Thoracic aorta (tissue), 2 donors: ENCODE results near the gene NECTIN2. TPM values are rescaled to one million over a fixed set of nuclear protein-coding genes. Genes with fewer than 3 reads are reported as not detected.
A peak's percentile ranks its signal among the peaks of the same experiment; 100 is the strongest.
"Not testable (repeated sequence)": the region's sequence is repeated elsewhere in the genome, so short reads cannot be mapped to it uniquely, and the experiment has no call there.

Experiments used
- ATAC-seq: fragments of 150-250 bp; one replicate; pipeline ENCODE4 v1.8.0; 2017; ENCODE audit warnings: low read depth; ENCODE audit not compliant: insufficient number of reproducible peaks, low FRiP score
- DNase-seq: peaks from one replicate; pipeline ENCODE4 v3.0.0-alpha.2; 2020; ENCODE audit warnings: low spot score
- H3K27ac ChIP-seq, 2 donors: fragments of 200-600 bp; sonication (generic); 1 replicate in 1 of 2; 2 replicates in 1 of 2; pipeline ENCODE4 v1.5.1; 2016; ENCODE audit warnings: mild to moderate bottlenecking in 2 of 2, moderate library complexity in 2 of 2
- H3K27me3 ChIP-seq: fragments of 200-600 bp; sonication (generic); replicated peaks from 2 replicates; pipeline ENCODE4 v1.6.0; 2016; ENCODE audit warnings: mild to moderate bottlenecking; ENCODE audit not compliant: insufficient read depth
- H3K36me3 ChIP-seq: fragments of 200-600 bp; sonication (generic); one replicate; pipeline ENCODE4 v1.5.1; 2016
- H3K4me1 ChIP-seq, 2 donors: fragments of 200-600 bp; sonication (generic); 1 replicate in 1 of 2; 2 replicates in 1 of 2; pipeline versions ENCODE4 v1.5.1 to v1.6.0; 2016; ENCODE audit warnings: low read depth in 2 of 2, mild to moderate bottlenecking in 1 of 2; ENCODE audit not compliant: control insufficient read depth in 1 of 2
- H3K4me3 ChIP-seq: fragments of 200-600 bp; sonication (generic); 2 replicates; pipeline ENCODE4 v1.5.1; 2016; ENCODE audit warnings: mild to moderate bottlenecking
- H3K9me3 ChIP-seq: fragments of 200-600 bp; sonication (generic); 2 replicates; pipeline ENCODE4 v1.5.1; 2016
- total RNA-seq, 2 donors: library from RNA; depleted of rRNA; stranded (reverse); fragments of >200 nt; gene quantifications; one replicate each; pipeline versions ENCODE4 v1.1.0 to v1.2.3, GENCODE V29; 2016
- TF ChIP-seq, protein P1 (sequence below): fragments of 200-600 bp; sonication (generic); IDR thresholded peaks from one replicate; pipeline ENCODE4 v1.5.1; 2019; ENCODE audit warnings: antibody characterized with exemption

The NECTIN2 gene
- total RNA-seq, 2 donors from 2014 or later = 61.7 to 84.3 TPM

DNA sequence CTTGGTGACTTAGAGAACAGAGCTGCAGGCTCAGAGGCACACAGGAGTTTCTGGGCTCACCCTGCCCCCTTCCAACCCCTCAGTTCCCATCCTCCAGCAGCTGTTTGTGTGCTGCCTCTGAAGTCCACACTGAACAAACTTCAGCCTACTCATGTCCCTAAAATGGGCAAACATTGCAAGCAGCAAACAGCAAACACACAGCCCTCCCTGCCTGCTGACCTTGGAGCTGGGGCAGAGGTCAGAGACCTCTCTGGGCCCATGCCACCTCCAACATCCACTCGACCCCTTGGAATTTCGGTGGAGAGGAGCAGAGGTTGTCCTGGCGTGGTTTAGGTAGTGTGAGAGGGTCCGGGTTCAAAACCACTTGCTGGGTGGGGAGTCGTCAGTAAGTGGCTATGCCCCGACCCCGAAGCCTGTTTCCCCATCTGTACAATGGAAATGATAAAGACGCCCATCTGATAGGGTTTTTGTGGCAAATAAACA, 78.2 kb downstream of the NECTIN2 start:
- no peak for ATAC-seq
- no peaks in the 10 kb centered on the region for H3K9me3 ChIP-seq
- no peaks in the 10 kb centered on the region for H3K27me3 ChIP-seq
- peaks cover 0 to 6% of the 10 kb centered on the region in 2 donors for H3K4me1 ChIP-seq
- H3K27ac ChIP-seq = no peak overlapping the region
- no peak for DNase-seq
- TF ChIP-seq, protein P1, sequence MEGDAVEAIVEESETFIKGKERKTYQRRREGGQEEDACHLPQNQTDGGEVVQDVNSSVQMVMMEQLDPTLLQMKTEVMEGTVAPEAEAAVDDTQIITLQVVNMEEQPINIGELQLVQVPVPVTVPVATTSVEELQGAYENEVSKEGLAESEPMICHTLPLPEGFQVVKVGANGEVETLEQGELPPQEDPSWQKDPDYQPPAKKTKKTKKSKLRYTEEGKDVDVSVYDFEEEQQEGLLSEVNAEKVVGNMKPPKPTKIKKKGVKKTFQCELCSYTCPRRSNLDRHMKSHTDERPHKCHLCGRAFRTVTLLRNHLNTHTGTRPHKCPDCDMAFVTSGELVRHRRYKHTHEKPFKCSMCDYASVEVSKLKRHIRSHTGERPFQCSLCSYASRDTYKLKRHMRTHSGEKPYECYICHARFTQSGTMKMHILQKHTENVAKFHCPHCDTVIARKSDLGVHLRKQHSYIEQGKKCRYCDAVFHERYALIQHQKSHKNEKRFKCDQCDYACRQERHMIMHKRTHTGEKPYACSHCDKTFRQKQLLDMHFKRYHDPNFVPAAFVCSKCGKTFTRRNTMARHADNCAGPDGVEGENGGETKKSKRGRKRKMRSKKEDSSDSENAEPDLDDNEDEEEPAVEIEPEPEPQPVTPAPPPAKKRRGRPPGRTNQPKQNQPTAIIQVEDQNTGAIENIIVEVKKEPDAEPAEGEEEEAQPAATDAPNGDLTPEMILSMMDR = no peak
- H3K36me3 ChIP-seq = no peaks in the 10 kb centered on the region
- no peak overlapping the region for H3K4me3 ChIP-seq

DNA sequence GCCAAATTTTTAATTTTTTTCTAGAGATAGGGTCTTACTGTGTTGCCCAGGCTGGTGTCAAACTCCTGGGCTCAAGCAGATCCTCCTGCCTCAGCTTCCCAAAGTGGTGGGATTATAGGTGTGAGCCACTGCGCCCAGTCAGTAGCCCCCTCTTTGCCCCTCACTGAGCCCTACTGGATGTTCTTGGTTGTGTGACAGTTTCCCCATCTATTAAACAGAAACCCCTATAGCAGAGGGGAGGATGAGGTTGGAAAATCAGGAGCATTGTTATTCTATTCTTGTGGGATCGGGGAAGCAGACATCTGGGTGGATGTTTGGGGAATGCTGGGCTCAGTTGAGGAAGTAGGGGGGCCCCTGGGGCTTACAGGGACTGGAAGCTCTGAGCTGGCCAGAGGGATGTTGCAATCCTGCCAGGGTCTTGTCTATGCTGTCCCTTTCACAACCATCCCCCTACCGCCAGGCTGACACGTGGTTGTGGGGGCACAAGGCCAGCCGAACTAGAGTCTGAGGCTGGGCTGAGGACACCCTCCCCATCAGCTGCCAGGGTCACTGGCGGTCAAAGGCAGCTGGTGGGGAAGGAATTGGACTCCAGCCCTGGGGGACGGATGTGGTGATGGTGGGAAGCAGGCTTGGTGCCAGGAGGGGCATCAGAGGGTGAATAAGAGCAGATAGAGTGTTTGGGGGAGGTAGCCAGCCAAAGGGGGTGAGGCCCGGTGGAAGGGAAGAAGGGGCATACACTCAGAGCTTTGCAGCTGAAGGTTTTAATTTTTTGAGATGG, 79.2 kb downstream of the NECTIN2 start:
- Histone ChIP-seq H3K9me3 (no peaks in the 10 kb centered on the region), H3K27ac (no peak overlapping the region)

DNA sequence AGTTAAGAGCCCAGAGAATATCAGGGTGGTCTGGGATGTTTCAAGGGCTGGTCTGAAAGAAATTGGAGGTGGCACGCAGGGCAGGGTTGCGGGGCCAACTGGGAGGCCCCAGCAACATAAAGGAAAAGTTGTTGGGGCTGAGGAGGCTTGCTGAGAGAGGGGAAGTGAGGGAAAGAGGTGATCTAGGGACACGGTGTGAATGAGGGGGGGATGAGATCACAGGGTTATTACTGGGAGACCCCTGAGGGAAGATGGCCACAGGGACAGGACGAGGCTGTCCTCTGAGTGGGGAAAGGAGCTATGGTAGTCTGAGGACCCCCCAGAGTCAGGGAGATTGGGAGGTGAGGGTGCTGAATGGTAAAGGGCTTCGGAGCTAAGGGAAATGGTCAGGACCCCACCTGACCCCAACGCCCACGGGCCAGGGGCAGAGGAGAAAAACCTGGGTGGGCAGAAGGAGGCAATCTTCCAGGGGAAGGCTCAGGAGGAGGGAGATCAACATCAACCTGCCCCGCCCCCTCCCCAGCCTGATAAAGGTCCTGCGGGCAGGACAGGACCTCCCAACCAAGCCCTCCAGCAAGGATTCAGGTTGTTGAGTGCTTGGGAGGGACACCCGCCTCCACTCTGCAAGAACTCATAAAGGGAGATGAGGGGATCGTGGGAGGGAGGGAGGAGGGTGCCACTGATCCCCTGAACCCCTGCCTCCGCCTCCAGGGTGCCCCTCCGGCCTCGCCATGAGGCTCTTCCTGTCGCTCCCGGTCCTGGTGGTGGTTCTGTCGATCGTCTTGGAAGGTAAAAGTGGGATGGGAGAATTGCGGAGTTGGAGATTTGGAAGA, 80.4 kb downstream of the NECTIN2 start:
- H3K27ac ChIP-seq = not testable (repeated sequence)

More for the DNA sequence above, 79.2 kb downstream of the NECTIN2 start:
- Histone ChIP-seq H3K27me3 (no peaks in the 10 kb centered on the region), H3K4me3 (no peak overlapping the region), H3K36me3 (no peaks in the 10 kb centered on the region), H3K4me1 (peaks cover 0 to 6% of the 10 kb centered on the region in 2 donors)
- TF ChIP-seq, protein P1 = no peak
- DNase-seq (no peak), ATAC-seq (no peak)

DNA sequence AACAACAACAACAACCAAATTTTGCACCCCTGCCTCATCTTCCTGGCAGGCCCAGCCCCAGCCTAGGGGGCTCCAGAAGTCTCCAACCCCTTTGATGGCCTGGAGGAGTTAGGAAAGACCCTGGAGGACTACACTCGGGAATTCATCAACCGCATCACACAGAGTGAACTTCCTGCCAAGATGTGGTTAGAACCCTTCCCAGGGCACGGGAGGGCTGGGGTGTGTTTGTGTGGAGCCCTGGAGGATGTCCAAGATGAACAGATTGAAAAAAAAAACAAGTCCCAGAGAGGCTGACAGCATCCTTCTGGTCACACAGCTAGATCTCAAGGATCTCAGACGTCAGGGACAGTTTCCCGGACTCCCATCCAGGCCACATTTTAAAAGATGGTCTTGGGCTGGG, 81.6 kb downstream of the NECTIN2 start:
- H3K27ac ChIP-seq = no peak overlapping the region
- TF ChIP-seq, protein P1 = no peak
- H3K4me1 ChIP-seq = peaks cover 0 to 6% of the 10 kb centered on the region in 2 donors
- no peaks in the 10 kb centered on the region for H3K27me3 ChIP-seq
- no peak for ATAC-seq
- no peaks in the 10 kb centered on the region for H3K36me3 ChIP-seq
- H3K9me3 ChIP-seq = no peaks in the 10 kb centered on the region
- no peak overlapping the region for H3K4me3 ChIP-seq
- DNase-seq = no peak

More for the DNA sequence above, 80.4 kb downstream of the NECTIN2 start:
- not testable (repeated sequence) for H3K9me3 ChIP-seq, H3K36me3 ChIP-seq, H3K27me3 ChIP-seq, DNase-seq, H3K4me1 ChIP-seq
- peak overlapping the region; percentile 64 for H3K4me3 ChIP-seq
- peak; percentile 13 for ATAC-seq

DNA sequence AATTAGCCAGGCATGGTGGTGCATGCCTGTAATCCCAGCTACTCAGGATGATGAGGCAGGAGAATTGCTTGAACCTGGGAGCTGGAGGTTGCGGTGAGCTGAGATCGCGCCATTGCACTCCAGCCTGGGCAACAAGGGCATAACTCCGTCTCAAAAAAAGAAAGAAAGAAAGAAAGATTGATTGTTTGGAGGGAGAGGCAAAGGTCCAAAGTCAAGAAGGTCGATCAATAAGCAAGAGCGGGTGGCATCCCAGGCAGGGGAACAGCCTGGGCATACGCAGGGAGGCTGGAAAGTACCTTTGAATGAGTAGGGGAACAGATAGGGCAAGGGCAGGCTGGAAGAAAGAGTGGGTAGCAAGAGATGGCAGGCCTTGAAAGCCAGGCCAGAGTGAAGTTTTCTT, 84.0 kb downstream of the NECTIN2 start:
- ATAC-seq (no peak), DNase-seq (no peak)
- TF ChIP-seq, protein P1 = no peak
- peaks cover 0 to 6% of the 10 kb centered on the region in 2 donors for H3K4me1 ChIP-seq
- H3K36me3 ChIP-seq = no peaks in the 10 kb centered on the region
- no peaks in the 10 kb centered on the region for H3K9me3 ChIP-seq
- no peaks in the 10 kb centered on the region for H3K27me3 ChIP-seq
- no peak overlapping the region for H3K4me3 ChIP-seq
- H3K27ac ChIP-seq = no peak overlapping the region
